ENCODE data around the gene BBOX1.

The BBOX1 gene

GRCh38 chr11:27012234-27012921, 28.2 kb upstream of the BBOX1 start:
- no peak for DNase-seq
- no peak for TF ChIP-seq GATA1 (IDR thresholded peaks at IDR 0.05; ENCODE audit: low read depth, low read length)
- no peak for TF ChIP-seq POLR2A (IDR thresholded peaks at IDR 0.05; ENCODE audit: low read length)

- TF ChIP-seq GATA1 (IDR thresholded peaks at IDR 0.05; ENCODE audit: low read depth, low read length) (no peak), POLR2A (IDR thresholded peaks at IDR 0.05; ENCODE audit: low read length) (no peak)
- DNase-seq = no peak
Measured at GRCh38 chr11:27013781-27014361, 26.7 kb upstream of the BBOX1 start.

- TF ChIP-seq GATA1 (IDR thresholded peaks at IDR 0.05; ENCODE audit: low read depth, low read length) (no peak), POLR2A (IDR thresholded peaks at IDR 0.05; ENCODE audit: low read length) (no peak)
- no peak for DNase-seq
Measured at GRCh38 chr11:27018902-27019529, 21.6 kb upstream of the BBOX1 start.

- TF ChIP-seq POLR2A (IDR thresholded peaks at IDR 0.05; ENCODE audit: low read length) = no peak
- no peak for TF ChIP-seq GATA1 (IDR thresholded peaks at IDR 0.05; ENCODE audit: low read depth, low read length)
- DNase-seq = no peak
Measured at GRCh38 chr11:27020751-27021150, 19.9 kb upstream of the BBOX1 start.

- no peak for DNase-seq
- TF ChIP-seq GATA1 (IDR thresholded peaks at IDR 0.05; ENCODE audit: low read depth, low read length) = no peak
- no peak for TF ChIP-seq POLR2A (IDR thresholded peaks at IDR 0.05; ENCODE audit: low read length)
Measured at GRCh38 chr11:27022659-27023251, 17.9 kb upstream of the BBOX1 start.

GRCh38 chr11:27024865-27025264, 15.8 kb upstream of the BBOX1 start:
- DNase-seq = no peak
- TF ChIP-seq GATA1 (IDR thresholded peaks at IDR 0.05; ENCODE audit: low read depth, low read length) (no peak), POLR2A (IDR thresholded peaks at IDR 0.05; ENCODE audit: low read length) (no peak)

- no peak for TF ChIP-seq POLR2A (IDR thresholded peaks at IDR 0.05; ENCODE audit: low read length)
- TF ChIP-seq GATA1 (IDR thresholded peaks at IDR 0.05; ENCODE audit: low read depth, low read length) = no peak
- no peak for DNase-seq
Measured at GRCh38 chr11:27025312-27025955, 15.2 kb upstream of the BBOX1 start.

- TF ChIP-seq POLR2A (IDR thresholded peaks at IDR 0.05; ENCODE audit: low read length) (no peak), GATA1 (IDR thresholded peaks at IDR 0.05; ENCODE audit: low read depth, low read length) (no peak)
- DNase-seq = no peak
Measured at GRCh38 chr11:27025957-27026733, 14.5 kb upstream of the BBOX1 start.

- DNase-seq = no peak
- TF ChIP-seq POLR2A (IDR thresholded peaks at IDR 0.05; ENCODE audit: low read length) (no peak), GATA1 (IDR thresholded peaks at IDR 0.05; ENCODE audit: low read depth, low read length) (no peak)
Measured at GRCh38 chr11:27028561-27028965, 12.1 kb upstream of the BBOX1 start.

- no peak for DNase-seq
- TF ChIP-seq POLR2A (IDR thresholded peaks at IDR 0.05; ENCODE audit: low read length) (no peak), GATA1 (IDR thresholded peaks at IDR 0.05; ENCODE audit: low read depth, low read length) (no peak)
Measured at GRCh38 chr11:27029966-27030365, 10.6 kb upstream of the BBOX1 start.

- TF ChIP-seq POLR2A (IDR thresholded peaks at IDR 0.05; ENCODE audit: low read length) (no peak), GATA1 (IDR thresholded peaks at IDR 0.05; ENCODE audit: low read depth, low read length) (no peak)
- DNase-seq = no peak
Measured at GRCh38 chr11:27031754-27032153, 8.9 kb upstream of the BBOX1 start.

GRCh38 chr11:27039873-27040272, 742 bp upstream of the BBOX1 start:
- DNase-seq = no peak
- TF ChIP-seq GATA1 (IDR thresholded peaks at IDR 0.05; ENCODE audit: low read depth, low read length) (no peak), POLR2A (IDR thresholded peaks at IDR 0.05; ENCODE audit: low read length) (no peak)

GRCh38 chr11:27041141-27041899, 705 bp downstream of the BBOX1 start:
- TF ChIP-seq GATA1 (IDR thresholded peaks at IDR 0.05; ENCODE audit: low read depth, low read length) = no peak
- TF ChIP-seq POLR2A (IDR thresholded peaks at IDR 0.05; ENCODE audit: low read length) = no peak
- no peak for DNase-seq
